Right lobe of liver (tissue), 4 donors: ENCODE measurements around the gene RDH5.

Experiments
- POLR2A ChIP-seq: fragments of 450-650 bp; IDR thresholded peaks from one replicate; pipeline ENCODE4 v1.6.1; 2017; ENCODE audit warnings: antibody characterized with exemption, mild to moderate bottlenecking
- TF ChIP-seq, protein P1 (sequence below), 4 donors: fragments of 200-600 bp in 3 of 4; fragments of 450-650 bp in 1 of 4; IDR thresholded peaks; one replicate each; pipeline versions ENCODE4 v1.5.1 to v1.8.0; 2016 to 2022; ENCODE audit warnings: antibody characterized with exemption in 4 of 4, mild to moderate bottlenecking in 2 of 4
- donor health status: DM: no; HTN: no; CAD: no.
- donor health status: DM: no; HTN: no; CAD: no.
- donor health status: DM: no; HTN: yes; CAD: no.

DNA sequence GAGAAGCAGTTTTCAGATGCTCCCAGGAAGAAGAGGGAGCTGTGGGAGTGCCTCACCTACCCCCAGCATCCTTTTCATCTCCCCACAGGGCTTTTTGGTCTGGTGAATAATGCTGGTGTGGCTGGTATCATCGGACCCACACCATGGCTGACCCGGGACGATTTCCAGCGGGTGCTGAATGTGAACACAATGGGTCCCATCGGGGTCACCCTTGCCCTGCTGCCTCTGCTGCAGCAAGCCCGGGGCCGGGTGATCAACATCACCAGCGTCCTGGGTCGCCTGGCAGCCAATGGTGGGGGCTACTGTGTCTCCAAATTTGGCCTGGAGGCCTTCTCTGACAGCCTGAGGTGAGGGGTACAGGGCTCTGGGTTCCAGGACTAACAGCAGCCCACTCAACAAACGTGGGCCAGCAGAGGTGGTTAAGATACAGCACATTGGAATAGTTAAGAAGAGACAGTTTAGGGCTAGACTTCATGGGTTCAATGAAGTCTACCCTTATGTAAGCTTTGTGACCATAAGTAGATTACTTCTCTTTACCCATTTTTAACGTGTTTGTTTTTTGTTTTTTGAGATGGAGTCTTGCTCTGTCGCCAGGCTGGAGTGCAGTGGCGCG lies 1.5 kb downstream of the RDH5 start:
- TF ChIP-seq, protein P1, sequence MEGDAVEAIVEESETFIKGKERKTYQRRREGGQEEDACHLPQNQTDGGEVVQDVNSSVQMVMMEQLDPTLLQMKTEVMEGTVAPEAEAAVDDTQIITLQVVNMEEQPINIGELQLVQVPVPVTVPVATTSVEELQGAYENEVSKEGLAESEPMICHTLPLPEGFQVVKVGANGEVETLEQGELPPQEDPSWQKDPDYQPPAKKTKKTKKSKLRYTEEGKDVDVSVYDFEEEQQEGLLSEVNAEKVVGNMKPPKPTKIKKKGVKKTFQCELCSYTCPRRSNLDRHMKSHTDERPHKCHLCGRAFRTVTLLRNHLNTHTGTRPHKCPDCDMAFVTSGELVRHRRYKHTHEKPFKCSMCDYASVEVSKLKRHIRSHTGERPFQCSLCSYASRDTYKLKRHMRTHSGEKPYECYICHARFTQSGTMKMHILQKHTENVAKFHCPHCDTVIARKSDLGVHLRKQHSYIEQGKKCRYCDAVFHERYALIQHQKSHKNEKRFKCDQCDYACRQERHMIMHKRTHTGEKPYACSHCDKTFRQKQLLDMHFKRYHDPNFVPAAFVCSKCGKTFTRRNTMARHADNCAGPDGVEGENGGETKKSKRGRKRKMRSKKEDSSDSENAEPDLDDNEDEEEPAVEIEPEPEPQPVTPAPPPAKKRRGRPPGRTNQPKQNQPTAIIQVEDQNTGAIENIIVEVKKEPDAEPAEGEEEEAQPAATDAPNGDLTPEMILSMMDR (IDR thresholded peaks at IDR 0.05) = no peak
- no peak for TF ChIP-seq POLR2A
